K562 (cell line): ENCODE results near the gene CMIP. TPM values are rescaled to one million over a fixed set of nuclear protein-coding genes. Genes with fewer than 3 reads are reported as not detected.
A peak's percentile ranks its signal among the peaks of the same experiment; 100 is the strongest.

Experiments used
- ATF6 ChIP-seq: sonication (generic); formaldehyde crosslinking; IDR thresholded peaks from 2 replicates; pipeline ENCODE4 v1.4.0; 2020; ENCODE audit warnings: mild to moderate bottlenecking, missing genetic modification reagents
- CHAMP1 ChIP-seq: fragments of 450-650 bp; IDR thresholded peaks from 2 replicates; pipeline ENCODE4 v1.6.1; 2016; ENCODE audit warnings: mild to moderate bottlenecking
- E2F5 ChIP-seq: sonication (generic); formaldehyde crosslinking; IDR thresholded peaks from 2 replicates; pipeline ENCODE4 v1.8.0; 2022; ENCODE audit warnings: mild to moderate bottlenecking, missing genetic modification reagents
- ELF1 ChIP-seq: fragments of 200-800 bp; sonication (Bioruptor generic); IDR thresholded peaks from 2 replicates; pipeline ENCODE4 v1.6.1; 2016; ENCODE audit warnings: missing genetic modification characterization, missing compliant biosample characterization
- HDAC1 ChIP-seq, 2 experiments: fragments of 450-650 bp; IDR thresholded peaks; 2 replicates each; pipeline ENCODE4 v1.6.1; 2016 to 2017; ENCODE audit warnings: inconsistent platforms in 1 of 2, mild to moderate bottlenecking in 1 of 2, moderate library complexity in 1 of 2
- KDM1A ChIP-seq, 2 experiments: fragments of 450-650 bp; IDR thresholded peaks; 2 replicates each; pipeline ENCODE4 v1.6.1; 2016; ENCODE audit warnings: mild to moderate bottlenecking in 2 of 2
- MBD2 ChIP-seq: sonication (generic); IDR thresholded peaks from 2 replicates; pipeline ENCODE4 v1.6.1; 2016; ENCODE audit warnings: low read depth, borderline replicate concordance
- MNT ChIP-seq, 2 experiments: fragments of 450-650 bp; conservative IDR thresholded peaks; 2 replicates each; pipeline ENCODE4 v1.6.1; 2017; ENCODE audit warnings: mild to moderate bottlenecking in 2 of 2, moderate library complexity in 2 of 2
- MYNN ChIP-seq, 2 experiments: sonication (generic); formaldehyde crosslinking in 1 of 2; IDR thresholded peaks; 2 replicates each; pipeline versions ENCODE4 v1.5.0 to v1.6.1; 2016 to 2020; ENCODE audit warnings: antibody characterized with exemption in 1 of 2, missing genetic modification reagents in 1 of 2
- NCOA2 ChIP-seq, 2 experiments: fragments of 450-650 bp; IDR thresholded peaks; 2 replicates each; pipeline ENCODE4 v1.6.1; 2018; ENCODE audit warnings: mild to moderate bottlenecking in 2 of 2, moderate library complexity in 1 of 2; ENCODE audit not compliant: partially characterized antibody in 2 of 2
- NFXL1 ChIP-seq: fragments of 450-650 bp; formaldehyde crosslinking; IDR thresholded peaks from 2 replicates; pipeline ENCODE4 v1.4.0; 2021; ENCODE audit warnings: mild to moderate bottlenecking
- OTX1 ChIP-seq: fragments of 450-650 bp; formaldehyde crosslinking; IDR thresholded peaks from 2 replicates; pipeline ENCODE4 v1.4.0; 2022; ENCODE audit warnings: mild to moderate bottlenecking
- PURB ChIP-seq: sonication (generic); formaldehyde crosslinking; IDR thresholded peaks from 2 replicates; pipeline ENCODE4 v1.9.0; 2021; ENCODE audit warnings: low read depth, mild to moderate bottlenecking, missing genetic modification reagents
- RBFOX2 ChIP-seq: fragments of 200-400 bp; formaldehyde crosslinking; IDR thresholded peaks from 2 replicates; pipeline ENCODE4 v1.6.1; 2017; ENCODE audit warnings: low read depth, mild to moderate bottlenecking, low read length, moderate library complexity
- SFPQ ChIP-seq: fragments of 200-400 bp; formaldehyde crosslinking; IDR thresholded peaks from 2 replicates; pipeline ENCODE4 v1.6.1; 2017; ENCODE audit warnings: mild to moderate bottlenecking, low read depth, low read length, moderate library complexity
- SMARCA4 ChIP-seq: fragments of 450-650 bp; IDR thresholded peaks from 2 replicates; pipeline ENCODE4 v1.6.1; 2016
- TCF7L2 ChIP-seq: fragments of 150-350 bp; IDR thresholded peaks from 2 replicates; pipeline ENCODE4 v1.6.1; 2016; ENCODE audit warnings: low read depth, mild to moderate bottlenecking, low read length, moderate library complexity
- TEAD2 ChIP-seq: fragments of 450-650 bp; IDR thresholded peaks from 2 replicates; pipeline ENCODE4 v1.6.1; 2016; ENCODE audit warnings: missing genetic modification characterization, control low read depth, missing compliant biosample characterization
- ZEB2 ChIP-seq: fragments of 450-650 bp; IDR thresholded peaks from 2 replicates; pipeline ENCODE4 v1.6.1; 2016
- ZNF24 ChIP-seq: fragments of 450-650 bp; IDR thresholded peaks from 2 replicates; pipeline ENCODE4 v1.6.1; 2016
- polyA plus RNA-seq, 8 experiments: library from polyadenylated mRNA; depleted of rRNA in 4 of 8; stranded (reverse) in 5 of 8; unstranded in 3 of 8; fragments of >200 nt; fragmentation: Nextera tagmentation in 2 of 8; fragmentation: Illumina TruSeq in 1 of 8; extraction: Ambion mirVana in 2 of 8; extraction: Trizol in 1 of 8; gene quantifications; 2 replicates each; pipeline versions ENCODE4 v1.2.1 to v1.2.3, GENCODE V29; 2011 to 2014; ENCODE audit warnings: inconsistent platforms in 1 of 8, missing spikeins in 1 of 8
- total RNA-seq, 7 experiments: library from RNA; depleted of rRNA in 6 of 7; stranded (reverse); fragments of >200 nt in 6 of 7; fragmentation: Illumina TruSeq in 2 of 7; extraction: Trizol in 2 of 7; gene quantifications; 2 replicates each; pipeline versions ENCODE4 v1.2.1 to v1.2.3, GENCODE V29; 2011 to 2021; ENCODE audit warnings: low replicate concordance in 1 of 7

CMIP gene
- total and polyA plus RNA-seq, 9 of the 15 experiments (the other 6 are each of a cell fraction or from before 2014, with no cell fraction given) = 0.94 to 82.5 (median 10.3) TPM

GRCh38 chr16:81633147-81633619, 188.6 kb downstream of the CMIP start (continued):
- TF ChIP-seq MNT (conservative IDR thresholded peaks at IDR 0.05) = 0 out of 4 replicates have a peak, but pooled peaks of 1 of the 2 experiments have one; percentile 16
- no peak for TF ChIP-seq TEAD2 (tag)
- TF ChIP-seq ZEB2 = peak; percentile 62; the same call in 1 of the 2 replicates
- TF ChIP-seq MYNN (IDR thresholded peaks at IDR 0.05) = no peak
- TF ChIP-seq MYNN (CRISPR knock-in tag; IDR thresholded peaks at IDR 0.05) = no peak
- TF ChIP-seq NFXL1 (CRISPR knock-in tag) = 0 out of 2 replicates have a peak, but pooled peaks have one; percentile 17
- no peak for TF ChIP-seq PURB (CRISPR knock-in tag)
- TF ChIP-seq ELF1 (tag) = no peak
- TF ChIP-seq ZNF24 = no peak
- no peak for TF ChIP-seq ATF6 (CRISPR knock-in tag)
- TF ChIP-seq OTX1 (CRISPR knock-in tag) = no peak
- TF ChIP-seq KDM1A (IDR thresholded peaks at IDR 0.05) = no peak
- no peak for TF ChIP-seq SMARCA4
- no peak for TF ChIP-seq HDAC1 (IDR thresholded peaks at IDR 0.05)
- TF ChIP-seq SFPQ = no peak
- no peak for TF ChIP-seq CHAMP1
- TF ChIP-seq RBFOX2 = no peak
- no peak for TF ChIP-seq MBD2
- TF ChIP-seq TCF7L2 = no peak
- TF ChIP-seq E2F5 (CRISPR knock-in tag) = no peak
- TF ChIP-seq NCOA2 (IDR thresholded peaks at IDR 0.05; ENCODE audit: partially characterized antibody in 2 of 2) = no peak
